PC-3 (cell line): ENCODE results near the gene CRTC2.

ENCODE experiments used
- CTCF ChIP-seq: fragments of 300-600 bp; sonication (generic); conservative IDR thresholded peaks from 2 replicates; pipeline ENCODE4 v1.5.1; 2017; ENCODE audit warnings: antibody characterized with exemption, low read depth, mild to moderate bottlenecking, low read length
- EZH2 ChIP-seq: fragments of 300-600 bp; sonication (generic); IDR thresholded peaks from one replicate; pipeline ENCODE4 v1.6.1; 2017; ENCODE audit warnings: antibody characterized with exemption, mild to moderate bottlenecking, low read length; ENCODE audit not compliant: unreplicated experiment
- EZH2phosphoT487 ChIP-seq: fragments of 300-600 bp; sonication (generic); IDR thresholded peaks from 2 replicates; pipeline ENCODE4 v1.6.1; 2018; ENCODE audit warnings: mild to moderate bottlenecking, antibody characterized with exemption, low read length, borderline replicate concordance

- TF ChIP-seq CTCF = no peak
- no peak for TF ChIP-seq EZH2
- no peak for TF ChIP-seq EZH2phosphoT487
Observed at GRCh38 chr1:153957744-153958110, 685 bp downstream of the CRTC2 start.
